CD4-positive, alpha-beta T cell (primary cell): ENCODE data around the gene IFNE. TPM values are rescaled to one million over a fixed set of nuclear protein-coding genes. Genes with fewer than 3 reads are reported as not detected.

Experiments used
- ATAC-seq: fragments of 200-7000 bp; cut with Tn5 transposase; one replicate; pipeline ENCODE4 v1.10.0; 2022; ENCODE audit warnings: mild to moderate bottlenecking; ENCODE audit not compliant: poor library complexity
- CTCF ChIA-PET: fragments of 350-600 bp; sonication (Branson Sonifier 250); formaldehyde crosslinking; loops from one replicate; lab custom pipeline; 2021; ENCODE audit warnings: antibody characterized with exemption, inconsistent platforms; lab: Charles Lee
- POLR2A ChIA-PET: fragments of 350-600 bp; sonication (Branson Sonifier 250); formaldehyde crosslinking; loops from one replicate; lab custom pipeline; 2021; ENCODE audit warnings: antibody characterized with exemption, inconsistent platforms; lab: Charles Lee
- DNase-seq, 14 experiments: peaks; one replicate each; pipeline ENCODE4 v3.0.0-alpha.2; 2013 to 2020; ENCODE audit warnings: mixed read lengths in 2 of 14
- H3K27ac ChIP-seq, 2 donors: one replicate each; pipeline versions ENCODE4 v1.5.1 to v1.7.0; 2013; ENCODE audit warnings: low read length in 2 of 2, low read depth in 1 of 2, mild to moderate bottlenecking in 1 of 2
- H3K27me3 ChIP-seq, 2 experiments: 1 replicate in 1 of 2; 2 replicates in 1 of 2; pipeline versions ENCODE4 v1.6.1 to v1.7.0; 2013; ENCODE audit warnings: low read length in 2 of 2, control low read depth in 1 of 2, mild to moderate bottlenecking in 1 of 2, moderate library complexity in 1 of 2; ENCODE audit not compliant: insufficient read depth in 2 of 2, control insufficient read depth in 1 of 2
- H3K36me3 ChIP-seq: one replicate; pipeline ENCODE4 v1.6.1; 2013; ENCODE audit warnings: low read length, control low read depth; ENCODE audit not compliant: insufficient read depth
- H3K4me1 ChIP-seq: one replicate; pipeline ENCODE4 v1.6.1; 2013; ENCODE audit warnings: low read length, control low read depth; ENCODE audit not compliant: insufficient read depth
- H3K4me3 ChIP-seq: one replicate; pipeline ENCODE4 v1.5.1; 2013; ENCODE audit warnings: mild to moderate bottlenecking, low read length, moderate library complexity
- H3K9me3 ChIP-seq, 2 experiments: 1 replicate in 1 of 2; 2 replicates in 1 of 2; pipeline versions ENCODE4 v1.6.1 to v1.7.0; 2013; ENCODE audit warnings: low read length in 2 of 2, mild to moderate bottlenecking in 2 of 2, control low read depth in 1 of 2, moderate library complexity in 1 of 2; ENCODE audit not compliant: control insufficient read depth in 1 of 2, insufficient read depth in 1 of 2
- H3K27ac Mint-ChIP-seq: one replicate; pipeline ENCODE4 v1.8.0; 2020; ENCODE audit warnings: mixed read lengths
- H3K27me3 Mint-ChIP-seq: one replicate; pipeline ENCODE4 v1.8.0; 2021; ENCODE audit warnings: mixed read lengths
- H3K36me3 Mint-ChIP-seq: one replicate; pipeline ENCODE4 v1.8.0; 2021; ENCODE audit warnings: low read depth, mixed read lengths
- H3K4me1 Mint-ChIP-seq: one replicate; pipeline ENCODE4 v1.8.0; 2021; ENCODE audit warnings: low read depth, mixed read lengths
- H3K4me3 Mint-ChIP-seq: one replicate; pipeline ENCODE4 v1.8.0; 2020; ENCODE audit warnings: mild to moderate bottlenecking, mixed read lengths
- H3K9me3 Mint-ChIP-seq: one replicate; pipeline ENCODE4 v1.8.0; 2020; ENCODE audit warnings: mixed read lengths
- CTCF ChIP-seq: fragments of 200-600 bp; IDR thresholded peaks from one replicate; pipeline ENCODE4 v1.8.0; 2022; ENCODE audit warnings: antibody characterized with exemption, mild to moderate bottlenecking
- intact Hi-C, 2 experiments: fragments of 100-400 bp; cut with DNase I in 1 of 2; cut with micrococcal nuclease in 1 of 2; formaldehyde crosslinking; loops; one replicate each; pipeline versions ENCODE4 v1.15.1 to v1.9.0; 2023 to 2025; cut with DNase I, micrococcal nuclease
- total RNA-seq, 174 experiments: library from RNA in 2 of 174; stranded (reverse) in 2 of 174; gene quantifications; one replicate each; pipeline ENCODE4 v1.2.3 and lab custom pipeline; 2021 to 2026

IFNE gene
- total RNA-seq, 2 experiments from 2014 or later, result not detected

- POLR2A ChIA-PET, result no interaction called here
- H3K27me3 Mint-ChIP-seq, result no peaks in the 10 kb centered on the region
Observed at GRCh38 chr9:21510806-21511205, 28.7 kb upstream of the IFNE start.

DNA sequence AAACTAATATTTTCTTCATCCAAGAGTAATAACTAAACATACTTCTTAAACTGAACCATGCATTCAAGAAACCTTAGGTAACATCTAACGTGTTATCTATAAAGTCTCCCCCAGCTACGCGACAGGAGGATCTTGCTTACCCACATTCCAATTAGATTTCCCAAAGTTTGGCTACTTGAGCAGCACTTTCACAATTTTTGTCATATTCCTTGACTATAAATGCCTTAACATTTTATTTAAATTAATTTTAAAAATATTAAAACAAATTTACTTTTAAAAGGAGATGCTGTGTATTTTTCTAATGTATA is 25.3 kb upstream of the IFNE start:
- intact Hi-C loops, result no loop called here
- no peaks in the 10 kb centered on the region for H3K4me1 Mint-ChIP-seq
- no peak for DNase-seq
- ChIA-PET POLR2A (no interaction called here), CTCF (no interaction called here)
- no peaks in the 10 kb centered on the region for H3K9me3 Mint-ChIP-seq
- no peaks in the 10 kb centered on the region for H3K36me3 ChIP-seq
- no peak for TF ChIP-seq CTCF
- H3K4me1 ChIP-seq, result peaks cover 3% of the 10 kb centered on the region
- ATAC-seq, result no peak
- H3K27me3 ChIP-seq, result no peaks in the 10 kb centered on the region
- no peak overlapping the region for H3K4me3 Mint-ChIP-seq
- no peak overlapping the region for H3K4me3 ChIP-seq
- H3K36me3 Mint-ChIP-seq, result no peaks in the 10 kb centered on the region
- H3K27me3 Mint-ChIP-seq, result no peaks in the 10 kb centered on the region
- H3K9me3 ChIP-seq, result no peaks in the 10 kb centered on the region
- no peak overlapping the region for H3K27ac ChIP-seq
- no peak overlapping the region for H3K27ac Mint-ChIP-seq

More at GRCh38 chr9:21510806-21511205, 28.7 kb upstream of the IFNE start:
- H3K4me3 Mint-ChIP-seq, result no peak overlapping the region
- Histone ChIP-seq H3K9me3 (no peaks in the 10 kb centered on the region), H3K27ac (no peak overlapping the region), H3K27me3 (no peaks in the 10 kb centered on the region), H3K36me3 (no peaks in the 10 kb centered on the region), H3K4me1 (peaks cover 2% of the 10 kb centered on the region), H3K4me3 (no peak overlapping the region)
- intact Hi-C loops, result no loop called here
- DNase-seq, result no peak
- no peak for TF ChIP-seq CTCF
- no peaks in the 10 kb centered on the region for H3K9me3 Mint-ChIP-seq
- H3K27ac Mint-ChIP-seq, result no peak overlapping the region
- no peaks in the 10 kb centered on the region for H3K36me3 Mint-ChIP-seq
- ATAC-seq, result no peak
- CTCF ChIA-PET, result interaction anchor here (1.1 kb wide), 1 partner anchor 12 kb away, joined by 5 read pairs; no protein-coding TSS in a partner anchor
- no peaks in the 10 kb centered on the region for H3K4me1 Mint-ChIP-seq

GRCh38 chr9:21506626-21507482 is 24.7 kb upstream of the IFNE start:
- peaks cover 3% of the 10 kb centered on the region for H3K4me1 ChIP-seq
- H3K9me3 ChIP-seq, result no peaks in the 10 kb centered on the region
- POLR2A ChIA-PET, result no interaction called here
- no peak for ATAC-seq
- H3K36me3 Mint-ChIP-seq, result no peaks in the 10 kb centered on the region
- no peak overlapping the region for H3K4me3 ChIP-seq
- no peak for TF ChIP-seq CTCF
- H3K27me3 Mint-ChIP-seq, result no peaks in the 10 kb centered on the region
- H3K4me1 Mint-ChIP-seq, result no peaks in the 10 kb centered on the region
- no peaks in the 10 kb centered on the region for H3K36me3 ChIP-seq
- no peak overlapping the region for H3K27ac Mint-ChIP-seq
- CTCF ChIA-PET, result no interaction called here
- intact Hi-C loops, result no loop called here
- no peaks in the 10 kb centered on the region for H3K9me3 Mint-ChIP-seq
- DNase-seq, result no peak
- no peak overlapping the region for H3K27ac ChIP-seq
- no peak overlapping the region for H3K4me3 Mint-ChIP-seq
- H3K27me3 ChIP-seq, result no peaks in the 10 kb centered on the region
